HEK293 (cell line): ENCODE measurements around the gene NUP88.
A peak's percentile ranks its signal among the peaks of the same experiment; 100 is the strongest.

Experiments used
- KLF10 ChIP-seq: fragments of 450-650 bp; IDR thresholded peaks from 2 replicates; pipeline ENCODE4 v1.5.1; 2018; ENCODE audit warnings: missing biosample characterization, mild to moderate bottlenecking, missing genetic modification characterization
- KLF9 ChIP-seq: fragments of 450-650 bp; formaldehyde crosslinking; IDR thresholded peaks from 2 replicates; pipeline ENCODE4 v1.5.1; 2016; ENCODE audit warnings: missing biosample characterization, missing genetic modification characterization, low read depth
- MYNN ChIP-seq: fragments of 450-650 bp; formaldehyde crosslinking; IDR thresholded peaks from 2 replicates; pipeline ENCODE4 v1.5.1; 2016; ENCODE audit warnings: missing biosample characterization, missing genetic modification characterization, borderline replicate concordance
- SETDB1 ChIP-seq: IDR thresholded peaks from one replicate; pipeline ENCODE4 v1.6.1; 2017; ENCODE audit warnings: mild to moderate bottlenecking, low read length, moderate library complexity, mixed read lengths; ENCODE audit not compliant: insufficient read length
- YY2 ChIP-seq: fragments of 450-650 bp; formaldehyde crosslinking; IDR thresholded peaks from 2 replicates; pipeline ENCODE4 v1.5.1; 2016; ENCODE audit warnings: missing biosample characterization, missing genetic modification characterization
- ZBTB8A ChIP-seq: fragments of 450-650 bp; formaldehyde crosslinking; IDR thresholded peaks from 2 replicates; pipeline ENCODE4 v1.5.1; 2016; ENCODE audit warnings: missing biosample characterization, missing genetic modification characterization
- ZNF112 ChIP-seq: fragments of 450-650 bp; formaldehyde crosslinking; IDR thresholded peaks from 2 replicates; pipeline ENCODE4 v1.5.0; 2017; ENCODE audit warnings: missing biosample characterization, missing genetic modification characterization
- ZNF138 ChIP-seq: fragments of 450-650 bp; formaldehyde crosslinking; IDR thresholded peaks from 2 replicates; pipeline ENCODE4 v1.5.1; 2016; ENCODE audit warnings: missing biosample characterization, missing genetic modification characterization, borderline replicate concordance
- ZNF140 ChIP-seq: fragments of 450-650 bp; formaldehyde crosslinking; IDR thresholded peaks from 2 replicates; pipeline ENCODE4 v1.5.1; 2016; ENCODE audit warnings: missing biosample characterization, missing genetic modification characterization
- ZNF146 ChIP-seq: fragments of 450-650 bp; formaldehyde crosslinking; IDR thresholded peaks from 2 replicates; pipeline ENCODE4 v1.5.1; 2016; ENCODE audit warnings: missing biosample characterization, missing genetic modification characterization
- ZNF155 ChIP-seq: fragments of 450-650 bp; formaldehyde crosslinking; IDR thresholded peaks from 2 replicates; pipeline ENCODE4 v1.5.1; 2016; ENCODE audit warnings: missing biosample characterization, missing genetic modification characterization
- ZNF211 ChIP-seq: fragments of 450-650 bp; formaldehyde crosslinking; IDR thresholded peaks from 2 replicates; pipeline ENCODE4 v1.5.1; 2016; ENCODE audit warnings: low read depth, missing biosample characterization, missing genetic modification characterization
- ZNF214 ChIP-seq: fragments of 450-650 bp; formaldehyde crosslinking; IDR thresholded peaks from 2 replicates; pipeline ENCODE4 v1.5.1; 2017; ENCODE audit warnings: missing biosample characterization, mild to moderate bottlenecking, missing genetic modification characterization, borderline replicate concordance
- ZNF274 ChIP-seq, 2 experiments: fragments of 200-500 bp in 1 of 2; fragments of 450-650 bp in 1 of 2; sonication (Bioruptor generic) in 1 of 2; formaldehyde crosslinking in 1 of 2; IDR thresholded peaks; 2 replicates each; pipeline versions ENCODE4 v1.5.1 to v1.6.1; 2014 to 2016; ENCODE audit warnings: borderline replicate concordance in 1 of 2, inconsistent platforms in 1 of 2, low read length in 1 of 2, missing biosample characterization in 1 of 2, missing genetic modification characterization in 1 of 2
- ZNF366 ChIP-seq: fragments of 450-650 bp; formaldehyde crosslinking; conservative IDR thresholded peaks from 2 replicates; pipeline ENCODE4 v1.5.1; 2016; ENCODE audit warnings: missing biosample characterization, missing genetic modification characterization
- ZNF391 ChIP-seq: fragments of 450-650 bp; formaldehyde crosslinking; IDR thresholded peaks from 2 replicates; pipeline ENCODE4 v1.5.1; 2016; ENCODE audit warnings: low read depth, missing biosample characterization, missing genetic modification characterization, borderline replicate concordance
- ZNF423 ChIP-seq: fragments of 450-650 bp; formaldehyde crosslinking; IDR thresholded peaks from 2 replicates; pipeline ENCODE4 v1.5.1; 2016; ENCODE audit warnings: missing biosample characterization, missing genetic modification characterization
- ZNF426 ChIP-seq: fragments of 450-650 bp; formaldehyde crosslinking; IDR thresholded peaks from 2 replicates; pipeline ENCODE4 v1.5.1; 2017; ENCODE audit warnings: missing biosample characterization, missing genetic modification characterization, mild to moderate bottlenecking, inconsistent platforms, moderate library complexity
- ZNF521 ChIP-seq: fragments of 450-650 bp; formaldehyde crosslinking; IDR thresholded peaks from 2 replicates; pipeline ENCODE4 v1.5.1; 2017; ENCODE audit warnings: missing biosample characterization, mild to moderate bottlenecking, missing genetic modification characterization
- ZNF530 ChIP-seq: fragments of 450-650 bp; formaldehyde crosslinking; IDR thresholded peaks from 2 replicates; pipeline ENCODE4 v1.5.1; 2016; ENCODE audit warnings: low read depth, missing biosample characterization, missing genetic modification characterization
- ZNF555 ChIP-seq: fragments of 450-650 bp; formaldehyde crosslinking; conservative IDR thresholded peaks from 2 replicates; pipeline ENCODE4 v1.5.1; 2017; ENCODE audit warnings: missing biosample characterization, mild to moderate bottlenecking, missing genetic modification characterization, inconsistent platforms
- ZNF560 ChIP-seq: fragments of 450-650 bp; formaldehyde crosslinking; IDR thresholded peaks from 2 replicates; pipeline ENCODE4 v1.5.1; 2017; ENCODE audit warnings: missing biosample characterization, missing genetic modification characterization, borderline replicate concordance
- ZNF596 ChIP-seq: fragments of 450-650 bp; IDR thresholded peaks from 2 replicates; pipeline ENCODE4 v1.5.0; 2018; ENCODE audit warnings: missing biosample characterization, mild to moderate bottlenecking, missing genetic modification characterization, moderate library complexity
- ZNF610 ChIP-seq: fragments of 450-650 bp; formaldehyde crosslinking; IDR thresholded peaks from 2 replicates; pipeline ENCODE4 v1.5.1; 2016; ENCODE audit warnings: missing biosample characterization, missing genetic modification characterization, borderline replicate concordance
- ZNF623 ChIP-seq: fragments of 450-650 bp; formaldehyde crosslinking; IDR thresholded peaks from 2 replicates; pipeline ENCODE4 v1.5.1; 2016; ENCODE audit warnings: missing biosample characterization, missing genetic modification characterization
- ZNF626 ChIP-seq: fragments of 450-650 bp; sonication (Bioruptor Pico); formaldehyde crosslinking; IDR thresholded peaks from 2 replicates; pipeline ENCODE4 v1.5.1; 2018; ENCODE audit warnings: missing biosample characterization, missing genetic modification characterization, inconsistent platforms
- ZNF658 ChIP-seq: fragments of 450-650 bp; formaldehyde crosslinking; IDR thresholded peaks from 2 replicates; pipeline ENCODE4; 2016; ENCODE audit warnings: missing biosample characterization, missing genetic modification characterization
- ZNF776 ChIP-seq: fragments of 450-650 bp; formaldehyde crosslinking; IDR thresholded peaks from 2 replicates; pipeline ENCODE4 v1.5.0; 2017; ENCODE audit warnings: missing biosample characterization, missing genetic modification characterization, borderline replicate concordance
- ZNF777 ChIP-seq: fragments of 450-650 bp; formaldehyde crosslinking; IDR thresholded peaks from 2 replicates; pipeline ENCODE4 v1.5.1; 2017; ENCODE audit warnings: missing biosample characterization, missing genetic modification characterization, borderline replicate concordance
- ZNF785 ChIP-seq: fragments of 450-650 bp; formaldehyde crosslinking; IDR thresholded peaks from 2 replicates; pipeline ENCODE4 v1.5.1; 2016; ENCODE audit warnings: missing biosample characterization, missing genetic modification characterization
- ZNF843 ChIP-seq: fragments of 450-650 bp; formaldehyde crosslinking; IDR thresholded peaks from 2 replicates; pipeline ENCODE4 v1.5.1; 2016; ENCODE audit warnings: missing biosample characterization, missing genetic modification characterization
- ZSCAN16 ChIP-seq: fragments of 450-650 bp; formaldehyde crosslinking; IDR thresholded peaks from 2 replicates; pipeline ENCODE4 v1.5.1; 2016; ENCODE audit warnings: missing biosample characterization, missing genetic modification characterization
- ZSCAN30 ChIP-seq: fragments of 450-650 bp; IDR thresholded peaks from 2 replicates; pipeline ENCODE4 v1.5.1; 2018; ENCODE audit warnings: missing biosample characterization, mild to moderate bottlenecking, missing genetic modification characterization, moderate library complexity
- TF ChIP-seq, protein P1 (sequence below): fragments of 450-650 bp; formaldehyde crosslinking; IDR thresholded peaks from 2 replicates; pipeline ENCODE4 v1.5.1; 2016; ENCODE audit warnings: missing biosample characterization, missing genetic modification characterization, borderline replicate concordance
- TF ChIP-seq, protein P2 (sequence below): fragments of 450-650 bp; formaldehyde crosslinking; conservative IDR thresholded peaks from 2 replicates; pipeline ENCODE4 v1.5.1; 2016; ENCODE audit warnings: low read depth, missing biosample characterization, missing genetic modification characterization

NUP88 gene

DNA sequence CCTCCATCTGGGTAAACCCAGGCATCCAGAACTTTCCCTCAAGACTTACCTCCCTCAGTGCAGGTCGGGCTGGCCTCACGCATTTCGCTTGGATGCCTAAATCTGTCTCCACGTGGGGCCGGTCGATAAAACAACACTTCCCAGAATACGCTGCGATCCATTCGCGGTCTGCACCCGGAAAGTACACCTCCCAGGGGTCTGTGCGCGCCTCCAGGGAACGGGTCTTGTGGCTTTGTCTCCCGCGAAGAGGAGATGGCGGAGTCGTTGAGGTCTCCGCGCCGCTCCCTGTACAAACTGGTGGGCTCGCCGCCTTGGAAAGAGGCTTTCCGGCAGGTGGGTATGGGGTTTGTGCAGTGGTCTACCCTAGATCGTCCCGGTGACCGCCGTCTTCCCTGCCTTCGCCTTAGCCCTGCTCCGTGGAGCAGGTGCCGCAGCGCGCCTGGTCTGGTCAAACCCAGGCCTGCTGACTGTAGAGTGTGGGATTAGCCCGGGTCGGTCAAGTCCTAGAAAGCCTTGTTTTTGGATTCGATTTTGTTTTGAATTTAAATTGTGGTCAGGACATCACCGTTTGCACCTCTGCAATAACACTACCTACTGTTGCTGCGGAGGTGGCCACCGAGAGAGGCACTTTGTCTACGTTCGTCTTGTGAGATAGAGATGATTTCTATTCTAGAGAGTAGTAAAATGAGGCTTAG lies 644 bp upstream of the NUP88 start, which contains the start of gene RPAIN (continued):
- no peak for TF ChIP-seq ZNF521 (tag by site-specific recombination)
- TF ChIP-seq YY2 = peak; percentile 80
- TF ChIP-seq, protein P1, sequence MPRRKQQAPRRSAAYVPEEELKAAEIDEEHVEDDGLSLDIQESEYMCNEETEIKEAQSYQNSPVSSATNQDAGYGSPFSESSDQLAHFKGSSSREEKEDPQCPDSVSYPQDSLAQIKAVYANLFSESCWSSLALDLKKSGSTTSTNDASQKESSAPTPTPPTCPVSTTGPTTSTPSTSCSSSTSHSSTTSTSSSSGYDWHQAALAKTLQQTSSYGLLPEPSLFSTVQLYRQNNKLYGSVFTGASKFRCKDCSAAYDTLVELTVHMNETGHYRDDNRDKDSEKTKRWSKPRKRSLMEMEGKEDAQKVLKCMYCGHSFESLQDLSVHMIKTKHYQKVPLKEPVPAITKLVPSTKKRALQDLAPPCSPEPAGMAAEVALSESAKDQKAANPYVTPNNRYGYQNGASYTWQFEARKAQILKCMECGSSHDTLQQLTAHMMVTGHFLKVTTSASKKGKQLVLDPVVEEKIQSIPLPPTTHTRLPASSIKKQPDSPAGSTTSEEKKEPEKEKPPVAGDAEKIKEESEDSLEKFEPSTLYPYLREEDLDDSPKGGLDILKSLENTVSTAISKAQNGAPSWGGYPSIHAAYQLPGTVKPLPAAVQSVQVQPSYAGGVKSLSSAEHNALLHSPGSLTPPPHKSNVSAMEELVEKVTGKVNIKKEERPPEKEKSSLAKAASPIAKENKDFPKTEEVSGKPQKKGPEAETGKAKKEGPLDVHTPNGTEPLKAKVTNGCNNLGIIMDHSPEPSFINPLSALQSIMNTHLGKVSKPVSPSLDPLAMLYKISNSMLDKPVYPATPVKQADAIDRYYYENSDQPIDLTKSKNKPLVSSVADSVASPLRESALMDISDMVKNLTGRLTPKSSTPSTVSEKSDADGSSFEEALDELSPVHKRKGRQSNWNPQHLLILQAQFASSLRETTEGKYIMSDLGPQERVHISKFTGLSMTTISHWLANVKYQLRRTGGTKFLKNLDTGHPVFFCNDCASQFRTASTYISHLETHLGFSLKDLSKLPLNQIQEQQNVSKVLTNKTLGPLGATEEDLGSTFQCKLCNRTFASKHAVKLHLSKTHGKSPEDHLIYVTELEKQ (tag by site-specific recombination) = no peak
- peak; percentile 20; the same call in 1 of the 2 replicates for TF ChIP-seq KLF9 (tag by site-specific recombination)
- peak; percentile 66 for TF ChIP-seq KLF10
- TF ChIP-seq ZNF112 (tag by site-specific recombination) = no peak
- TF ChIP-seq, protein P2, sequence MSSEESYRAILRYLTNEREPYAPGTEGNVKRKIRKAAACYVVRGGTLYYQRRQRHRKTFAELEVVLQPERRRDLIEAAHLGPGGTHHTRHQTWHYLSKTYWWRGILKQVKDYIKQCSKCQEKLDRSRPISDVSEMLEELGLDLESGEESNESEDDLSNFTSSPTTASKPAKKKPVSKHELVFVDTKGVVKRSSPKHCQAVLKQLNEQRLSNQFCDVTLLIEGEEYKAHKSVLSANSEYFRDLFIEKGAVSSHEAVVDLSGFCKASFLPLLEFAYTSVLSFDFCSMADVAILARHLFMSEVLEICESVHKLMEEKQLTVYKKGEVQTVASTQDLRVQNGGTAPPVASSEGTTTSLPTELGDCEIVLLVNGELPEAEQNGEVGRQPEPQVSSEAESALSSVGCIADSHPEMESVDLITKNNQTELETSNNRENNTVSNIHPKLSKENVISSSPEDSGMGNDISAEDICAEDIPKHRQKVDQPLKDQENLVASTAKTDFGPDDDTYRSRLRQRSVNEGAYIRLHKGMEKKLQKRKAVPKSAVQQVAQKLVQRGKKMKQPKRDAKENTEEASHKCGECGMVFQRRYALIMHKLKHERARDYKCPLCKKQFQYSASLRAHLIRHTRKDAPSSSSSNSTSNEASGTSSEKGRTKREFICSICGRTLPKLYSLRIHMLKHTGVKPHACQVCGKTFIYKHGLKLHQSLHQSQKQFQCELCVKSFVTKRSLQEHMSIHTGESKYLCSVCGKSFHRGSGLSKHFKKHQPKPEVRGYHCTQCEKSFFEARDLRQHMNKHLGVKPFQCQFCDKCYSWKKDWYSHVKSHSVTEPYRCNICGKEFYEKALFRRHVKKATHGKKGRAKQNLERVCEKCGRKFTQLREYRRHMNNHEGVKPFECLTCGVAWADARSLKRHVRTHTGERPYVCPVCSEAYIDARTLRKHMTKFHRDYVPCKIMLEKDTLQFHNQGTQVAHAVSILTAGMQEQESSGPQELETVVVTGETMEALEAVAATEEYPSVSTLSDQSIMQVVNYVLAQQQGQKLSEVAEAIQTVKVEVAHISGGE (tag by site-specific recombination) = 0 out of 2 replicates have a peak, but pooled peaks have one; percentile 19
- TF ChIP-seq SETDB1 = peak; percentile 13
- TF ChIP-seq ZNF140 (tag by site-specific recombination) = no peak
- no peak for TF ChIP-seq ZNF211 (tag by site-specific recombination)
- TF ChIP-seq ZNF423 (tag by site-specific recombination) = peak; percentile 80
- TF ChIP-seq ZSCAN30 = peak; percentile 23; the same call in 1 of the 2 replicates
- no peak for TF ChIP-seq ZNF391 (tag by site-specific recombination)
- no peak; the same call in 1 of the 2 replicates for TF ChIP-seq ZBTB8A (tag by site-specific recombination)
- no peak for TF ChIP-seq ZNF155 (tag by site-specific recombination)
- no peak for TF ChIP-seq MYNN
- no peak for TF ChIP-seq ZNF596
- TF ChIP-seq ZNF555 (tag by site-specific recombination) = no peak
- no peak for TF ChIP-seq ZNF138 (tag by site-specific recombination)
- TF ChIP-seq ZNF426 = no peak
- TF ChIP-seq ZNF610 = peak; percentile 82
- no peak; the same call in 1 of the 2 replicates for TF ChIP-seq ZNF623
- no peak for TF ChIP-seq ZNF658 (tag by site-specific recombination)
- TF ChIP-seq ZNF366 (tag by site-specific recombination) = no peak
- no peak for TF ChIP-seq ZNF560
- no peak for TF ChIP-seq ZNF274 (IDR thresholded peaks at IDR 0.05; ENCODE audit: low read length)
- TF ChIP-seq ZNF274 (tag by site-specific recombination; IDR thresholded peaks at IDR 0.05; ENCODE audit: borderline replicate concordance) = no peak
- TF ChIP-seq ZNF785 = no peak
- no peak for TF ChIP-seq ZNF777 (tag by site-specific recombination)
- TF ChIP-seq ZNF843 (tag by site-specific recombination) = 0 out of 2 replicates have a peak, but pooled peaks have one; percentile 27
- no peak for TF ChIP-seq ZNF626 (tag by site-specific recombination)
- no peak for TF ChIP-seq ZSCAN16
- peak; percentile 33; the same call in 1 of the 2 replicates for TF ChIP-seq ZNF146 (tag by site-specific recombination)
- no peak for TF ChIP-seq ZNF214
- TF ChIP-seq ZNF776 (tag by site-specific recombination) = no peak
- no peak for TF ChIP-seq ZNF530 (tag by site-specific recombination)
